Muscle of arm (tissue), 12 donors: ENCODE data around the gene PRKAR2B. TPM values are rescaled to one million over a fixed set of nuclear protein-coding genes. Genes with fewer than 3 reads are reported as not detected.
"Not testable (repeated sequence)": the region's sequence is repeated elsewhere in the genome, so short reads cannot be mapped to it uniquely, and the experiment has no call there.

Experiments used
- DNase-seq: peaks from one replicate; pipeline ENCODE4 v3.0.0-alpha.2; 2013
- polyA plus RNA-seq, 12 donors: library from polyadenylated mRNA; unstranded; fragments of 120-200 nt; gene quantifications; one replicate each; pipeline ENCODE4 v1.2.1, GENCODE V29; 2013; ENCODE audit not compliant: insufficient read length in 12 of 12

PRKAR2B gene
- polyA plus RNA-seq, 12 donors = 4.6 to 11.4 (median 5.6) TPM; not detected in 1

- no peak for DNase-seq
Measured at GRCh38 chr7:107076781-107077698, 32.5 kb downstream of the PRKAR2B start.

GRCh38 chr7:107077699-107078516 is 33.4 kb downstream of the PRKAR2B start:
- no peak for DNase-seq

- no peak for DNase-seq
Measured at GRCh38 chr7:107078517-107078966, 34.0 kb downstream of the PRKAR2B start.

- DNase-seq = no peak
Measured at GRCh38 chr7:107079212-107079940, 34.9 kb downstream of the PRKAR2B start.

- no peak for DNase-seq
Measured at GRCh38 chr7:107080099-107080505, 35.6 kb downstream of the PRKAR2B start.

GRCh38 chr7:107080533-107080932 is 36.0 kb downstream of the PRKAR2B start:
- no peak for DNase-seq

GRCh38 chr7:107085180-107085579 is 40.7 kb downstream of the PRKAR2B start:
- no peak for DNase-seq

- DNase-seq = no peak
Measured at GRCh38 chr7:107089627-107090026, 45.1 kb downstream of the PRKAR2B start.

GRCh38 chr7:107090457-107090856 is 46.0 kb downstream of the PRKAR2B start:
- DNase-seq = no peak

GRCh38 chr7:107091306-107091705 is 46.8 kb downstream of the PRKAR2B start:
- DNase-seq = no peak

GRCh38 chr7:107093671-107094070 is 49.2 kb downstream of the PRKAR2B start:
- DNase-seq = not testable (repeated sequence)

GRCh38 chr7:107099154-107099553 is 54.6 kb downstream of the PRKAR2B start:
- not testable (repeated sequence) for DNase-seq

GRCh38 chr7:107100824-107101223 is 56.3 kb downstream of the PRKAR2B start:
- no peak for DNase-seq

- no peak for DNase-seq
Measured at GRCh38 chr7:107103369-107103768, 58.9 kb downstream of the PRKAR2B start.

GRCh38 chr7:107104801-107105200 is 60.3 kb downstream of the PRKAR2B start:
- DNase-seq = no peak

- no peak for DNase-seq
Measured at GRCh38 chr7:107105591-107106245, 61.2 kb downstream of the PRKAR2B start.

GRCh38 chr7:107108793-107109371 is 64.4 kb downstream of the PRKAR2B start:
- no peak for DNase-seq

GRCh38 chr7:107109955-107110354 is 65.5 kb downstream of the PRKAR2B start:
- no peak for DNase-seq

- DNase-seq = no peak
Measured at GRCh38 chr7:107111196-107111595, 66.7 kb downstream of the PRKAR2B start.

- no peak for DNase-seq
Measured at GRCh38 chr7:107113866-107114265, 69.4 kb downstream of the PRKAR2B start.

GRCh38 chr7:107115114-107115513 is 70.6 kb downstream of the PRKAR2B start:
- DNase-seq = no peak
